Activated CD4-positive, alpha-beta T cell treated with anti-CD3 and anti-CD28 coated beads for 36 hours (primary cell): Measurements from ENCODE around the gene ZNF593OS. TPM values are rescaled to one million over a fixed set of nuclear protein-coding genes. Genes with fewer than 3 reads are reported as not detected.
A peak's percentile ranks its signal among the peaks of the same experiment; 100 is the strongest.

ENCODE experiments used
- ATAC-seq: fragments of 200-7000 bp; cut with Tn5 transposase; one replicate; pipeline ENCODE4 v1.10.0; 2021; ENCODE audit warnings: mild to moderate bottlenecking, moderate library complexity
- CTCF ChIA-PET: fragments of 350-600 bp; sonication (Branson Sonifier 250); formaldehyde crosslinking; loops from one replicate; lab custom pipeline; 2021; ENCODE audit warnings: antibody characterized with exemption; lab: Charles Lee
- POLR2A ChIA-PET: fragments of 350-600 bp; sonication (Branson Sonifier 250); formaldehyde crosslinking; loops from one replicate; lab custom pipeline; 2021; ENCODE audit warnings: antibody characterized with exemption, inconsistent platforms; lab: Charles Lee
- DNase-seq: peaks from one replicate; pipeline ENCODE4 v3.0.0-alpha.2; 2020
- H3K27ac Mint-ChIP-seq: one replicate; pipeline ENCODE4 v1.8.0; 2021; ENCODE audit warnings: mixed read lengths
- H3K27me3 Mint-ChIP-seq: one replicate; pipeline ENCODE4 v1.8.0; 2021; ENCODE audit warnings: mixed read lengths
- H3K36me3 Mint-ChIP-seq: one replicate; pipeline ENCODE4 v1.8.0; 2021; ENCODE audit warnings: low read depth, mixed read lengths
- H3K4me1 Mint-ChIP-seq: one replicate; pipeline ENCODE4 v1.8.0; 2021; ENCODE audit warnings: mixed read lengths
- H3K4me3 Mint-ChIP-seq: one replicate; pipeline ENCODE4 v1.8.0; 2021; ENCODE audit warnings: mild to moderate bottlenecking, moderate library complexity, mixed read lengths
- H3K9me3 Mint-ChIP-seq: one replicate; pipeline ENCODE4 v1.8.0; 2021; ENCODE audit warnings: low read depth, mixed read lengths
- intact Hi-C, 2 experiments: fragments of 100-400 bp; cut with DNase I in 1 of 2; cut with micrococcal nuclease in 1 of 2; formaldehyde crosslinking; loops; one replicate each; pipeline versions ENCODE4 v1.14.2 to v1.15.1; 2022 to 2024; cut with DNase I, micrococcal nuclease
- total RNA-seq, 2 experiments: library from RNA; stranded (reverse); gene quantifications; one replicate each; pipeline ENCODE4 v1.2.3, GENCODE V29; 2021

Gene ZNF593OS
- total RNA-seq, 2 experiments from 2014 or later: not detected

DNA sequence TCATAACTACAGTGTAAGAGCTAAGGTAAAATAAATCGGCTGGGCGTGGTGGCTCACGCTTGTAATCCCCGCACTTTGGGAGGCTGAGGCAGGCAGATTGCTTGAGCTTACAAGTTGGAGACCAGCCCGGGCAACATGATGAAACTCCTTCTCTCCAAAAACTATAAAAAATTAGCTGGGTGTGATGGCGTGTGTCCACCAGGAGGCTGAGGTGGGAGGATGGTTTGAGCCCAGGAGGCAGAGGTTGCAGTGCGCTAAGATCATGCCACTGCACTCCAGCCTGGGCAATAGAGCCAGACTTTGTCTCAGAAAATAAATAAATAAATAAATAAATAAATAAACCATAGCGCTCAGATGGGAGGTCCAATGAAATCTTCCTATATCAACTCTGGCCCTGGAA lies 29.5 kb downstream of the ZNF593OS start:
- Mint-ChIP-seq H3K27me3 (peaks cover 2% of the 10 kb centered on the region), H3K4me3 (no peak overlapping the region), H3K27ac (no peak overlapping the region), H3K9me3 (no peaks in the 10 kb centered on the region), H3K4me1 (peaks cover 15% of the 10 kb centered on the region), H3K36me3 (no peaks in the 10 kb centered on the region)
- ChIA-PET POLR2A (interaction anchor here (0.6 to 1.3 kb wide), 3 partner anchors 16 to 169 kb away, joined by 3 read pairs; no protein-coding TSS in a partner anchor), CTCF (interaction anchor here (1.0 to 8.3 kb wide), 10 partner anchors 9 to 252 kb away, joined by 3 to 187 read pairs (median 3); partner anchors contain the start of gene PDIK1L)
- intact Hi-C loops: no loop called here
- ATAC-seq: no peak
- no peak for DNase-seq

DNA sequence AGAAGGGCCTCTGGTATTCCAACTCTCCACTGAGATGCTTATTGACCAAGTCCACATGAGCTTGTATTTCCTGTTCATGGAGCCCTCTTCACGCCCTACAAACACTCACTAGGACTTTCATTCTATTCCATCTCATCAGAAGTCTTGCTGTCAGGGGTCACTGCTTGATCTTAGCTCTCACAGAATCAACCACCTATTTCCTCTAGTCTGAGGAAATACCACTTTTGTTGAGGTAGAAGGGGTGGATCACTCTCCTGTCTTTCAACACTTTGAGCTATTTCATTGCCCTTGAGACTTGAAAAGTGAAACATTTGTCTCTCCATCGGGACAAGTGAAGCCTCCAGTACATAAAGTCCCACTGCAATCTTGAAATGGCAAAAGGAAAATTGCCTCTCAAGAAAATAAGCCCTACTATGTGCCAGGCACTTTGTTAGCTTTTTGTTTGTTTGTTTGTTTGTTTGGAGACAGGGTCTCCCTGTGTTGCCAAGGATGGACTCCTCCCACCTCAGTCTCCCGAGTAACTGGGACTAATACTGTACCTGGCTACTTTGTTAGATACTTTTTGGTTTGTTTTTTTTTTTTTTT lies 32.6 kb downstream of the ZNF593OS start:
- Mint-ChIP-seq H3K27me3 (no peaks in the 10 kb centered on the region), H3K4me1 (peaks cover 9% of the 10 kb centered on the region), H3K27ac (no peak overlapping the region), H3K4me3 (no peak overlapping the region), H3K9me3 (no peaks in the 10 kb centered on the region), H3K36me3 (no peaks in the 10 kb centered on the region)
- ChIA-PET CTCF (interaction anchor here (0.8 to 2.9 kb wide), 13 partner anchors 9 to 96 kb away, joined by 3 to 9 read pairs (median 3); no protein-coding TSS in a partner anchor), POLR2A (interaction anchor here (0.5 to 0.6 kb wide), 2 partner anchors 13 to 26 kb away, joined by 3 read pairs; no protein-coding TSS in a partner anchor)
- intact Hi-C loops: no loop called here
- ATAC-seq: no peak
- DNase-seq: no peak

DNA sequence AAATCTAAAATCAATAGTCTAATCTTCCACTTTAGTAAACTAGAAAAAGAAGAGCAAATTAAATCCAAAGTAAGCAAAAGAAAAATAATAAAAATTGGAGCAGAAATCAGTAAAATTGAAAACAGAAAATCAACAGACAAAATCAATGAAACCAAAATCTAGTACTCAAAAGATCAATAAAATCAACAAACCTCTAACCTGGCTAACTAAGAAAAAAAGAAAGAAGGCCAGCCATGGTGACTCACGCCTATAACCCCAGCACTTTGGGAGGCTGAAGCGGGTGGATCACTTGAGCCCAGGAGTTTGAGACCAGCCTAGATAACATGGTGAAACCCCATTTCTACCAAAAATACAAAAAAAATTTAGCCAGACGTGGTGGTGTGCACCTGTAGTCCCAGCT lies 37.2 kb downstream of the ZNF593OS start:
- ChIA-PET POLR2A (no interaction called here), CTCF (no interaction called here)
- Mint-ChIP-seq H3K36me3 (no peaks in the 10 kb centered on the region), H3K4me1 (peaks cover 9% of the 10 kb centered on the region), H3K27me3 (no peaks in the 10 kb centered on the region), H3K9me3 (no peaks in the 10 kb centered on the region), H3K4me3 (no peak overlapping the region), H3K27ac (no peak overlapping the region)
- ATAC-seq (no peak), DNase-seq (no peak)
- intact Hi-C loops: no loop called here

DNA sequence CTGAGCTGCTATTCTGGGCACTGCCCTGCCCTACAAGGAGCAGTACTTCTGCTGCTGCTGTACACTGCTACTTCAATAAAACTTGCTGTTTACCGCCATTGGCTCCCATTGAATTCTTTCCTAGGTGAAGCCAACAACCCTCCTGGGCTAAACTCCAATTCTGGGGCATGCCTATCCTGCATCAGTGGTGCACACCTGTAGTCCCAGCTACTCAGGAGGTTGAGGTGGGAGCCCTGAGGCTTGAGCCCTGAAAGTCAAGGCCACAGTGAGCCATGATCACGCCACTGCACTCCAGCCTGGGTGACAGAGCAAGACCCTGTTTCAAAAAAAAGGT lies 38.8 kb downstream of the ZNF593OS start:
- POLR2A ChIA-PET: no interaction called here
- H3K27me3 Mint-ChIP-seq: no peaks in the 10 kb centered on the region
- CTCF ChIA-PET: interaction anchor here (1.2 to 2.2 kb wide), 2 partner anchors 10 to 12 kb away, joined by 3 to 9 read pairs; no protein-coding TSS in a partner anchor

DNA sequence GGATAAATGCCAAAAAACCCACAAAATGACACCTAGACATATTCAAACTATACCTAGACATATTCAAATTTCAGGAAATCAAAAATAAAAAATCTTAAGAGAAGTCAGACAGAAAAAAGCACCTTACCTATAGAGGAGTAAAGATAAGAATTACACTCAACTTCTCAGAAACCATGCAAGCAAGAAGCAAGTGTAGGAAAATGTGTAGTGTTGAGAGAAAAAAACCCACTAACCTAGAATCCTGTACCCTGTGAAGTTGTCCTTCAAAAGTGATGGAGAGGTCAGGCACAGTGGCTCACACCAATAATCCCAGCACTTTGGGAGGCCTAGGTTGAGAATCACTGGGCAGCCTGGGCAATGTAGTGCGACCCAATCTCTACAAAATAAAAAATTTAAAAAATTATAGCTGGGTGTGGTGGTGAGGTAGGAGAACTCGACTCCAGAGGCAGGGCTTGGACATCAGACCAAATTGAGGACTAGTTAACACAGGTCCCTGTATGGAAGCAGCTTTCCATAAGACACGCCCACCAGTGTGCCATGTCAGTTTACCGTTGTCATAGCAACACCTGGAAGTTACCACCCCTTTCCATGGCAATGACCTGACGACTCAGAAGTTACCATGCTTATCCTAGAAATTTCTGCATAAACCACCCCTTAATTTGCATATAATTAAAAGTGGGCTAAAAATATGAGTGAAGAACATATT lies 39.4 kb downstream of the ZNF593OS start:
- intact Hi-C loops: no loop called here
- peak; percentile 44 for ATAC-seq
- CTCF ChIA-PET: interaction anchor here (1.2 to 2.2 kb wide), 2 partner anchors 10 to 13 kb away, joined by 3 to 9 read pairs; no protein-coding TSS in a partner anchor
- Mint-ChIP-seq H3K27ac (no peak overlapping the region), H3K36me3 (no peaks in the 10 kb centered on the region), H3K27me3 (no peaks in the 10 kb centered on the region), H3K4me3 (no peak overlapping the region), H3K4me1 (peaks cover 15% of the 10 kb centered on the region), H3K9me3 (no peaks in the 10 kb centered on the region)
- POLR2A ChIA-PET: no interaction called here
- no peak for DNase-seq

More for the DNA sequence above, 38.8 kb downstream of the ZNF593OS start:
- intact Hi-C loops: no loop called here
- no peaks in the 10 kb centered on the region for H3K36me3 Mint-ChIP-seq
- peaks cover 10% of the 10 kb centered on the region for H3K4me1 Mint-ChIP-seq
- ATAC-seq: no peak
- H3K9me3 Mint-ChIP-seq: no peaks in the 10 kb centered on the region
- H3K4me3 Mint-ChIP-seq: no peak overlapping the region
- DNase-seq: no peak
- H3K27ac Mint-ChIP-seq: no peak overlapping the region

DNA sequence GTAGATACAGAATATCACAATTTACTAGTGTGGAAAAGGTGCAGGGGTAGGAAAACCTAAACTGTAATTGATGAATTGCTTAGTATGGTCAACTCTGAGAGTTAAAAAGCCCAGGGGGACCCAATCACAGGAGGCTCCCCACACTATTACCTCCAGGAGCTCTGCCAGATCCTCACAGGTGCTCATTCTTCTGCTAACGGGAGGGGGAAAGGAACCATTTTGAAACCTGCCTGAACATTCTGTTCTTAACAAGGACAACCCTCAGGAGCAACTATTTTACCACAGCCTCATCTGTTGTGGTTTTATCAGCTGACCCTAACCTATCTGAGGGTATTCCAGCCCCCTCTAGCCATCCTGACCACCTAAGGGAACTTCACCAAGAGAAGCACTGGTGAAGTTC lies 40.9 kb downstream of the ZNF593OS start:
- Mint-ChIP-seq H3K4me3 (no peak overlapping the region), H3K9me3 (no peaks in the 10 kb centered on the region), H3K27ac (no peak overlapping the region), H3K4me1 (peaks cover 30% of the 10 kb centered on the region), H3K27me3 (no peaks in the 10 kb centered on the region), H3K36me3 (no peaks in the 10 kb centered on the region)
- DNase-seq (no peak), ATAC-seq (no peak)
- CTCF ChIA-PET: interaction anchor here (11.1 kb wide), 1 partner anchor 13 kb away, joined by 134 read pairs; no protein-coding TSS in a partner anchor
- intact Hi-C loops: no loop called here
- POLR2A ChIA-PET: no interaction called here

DNA sequence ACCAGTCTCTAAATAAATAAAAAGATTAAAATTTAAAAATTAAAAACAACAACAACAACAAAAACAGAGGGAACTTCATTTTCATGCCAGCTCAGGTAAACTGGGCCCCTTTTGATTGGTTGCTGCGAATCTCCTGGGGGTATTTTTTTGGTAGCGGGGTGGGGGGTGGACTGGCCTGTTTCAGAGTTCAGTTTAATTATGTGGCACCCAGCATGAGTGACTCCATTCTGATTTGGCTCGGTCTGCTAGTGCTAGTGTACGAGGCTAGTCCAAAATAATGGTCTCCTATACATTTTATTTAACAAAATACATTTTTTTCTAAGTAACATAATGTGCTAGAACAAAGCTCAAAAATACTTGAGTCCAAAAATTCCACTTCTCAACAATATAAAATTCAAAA lies 41.9 kb downstream of the ZNF593OS start:
- Mint-ChIP-seq H3K27ac (no peak overlapping the region), H3K27me3 (no peaks in the 10 kb centered on the region), H3K4me1 (peaks cover 37% of the 10 kb centered on the region), H3K4me3 (no peak overlapping the region), H3K9me3 (no peaks in the 10 kb centered on the region), H3K36me3 (no peaks in the 10 kb centered on the region)
- ChIA-PET POLR2A (no interaction called here), CTCF (interaction anchor here (0.6 to 11.1 kb wide), 7 partner anchors 8 to 1984 kb away, joined by 3 to 134 read pairs (median 3); no protein-coding TSS in a partner anchor)
- ATAC-seq (no peak), DNase-seq (no peak)
- intact Hi-C loops: loop anchor here in 1 of 2 experiments (5.0 kb wide), 1 partner anchor 697 kb away; the partner anchor contains the start of gene MACO1

DNA sequence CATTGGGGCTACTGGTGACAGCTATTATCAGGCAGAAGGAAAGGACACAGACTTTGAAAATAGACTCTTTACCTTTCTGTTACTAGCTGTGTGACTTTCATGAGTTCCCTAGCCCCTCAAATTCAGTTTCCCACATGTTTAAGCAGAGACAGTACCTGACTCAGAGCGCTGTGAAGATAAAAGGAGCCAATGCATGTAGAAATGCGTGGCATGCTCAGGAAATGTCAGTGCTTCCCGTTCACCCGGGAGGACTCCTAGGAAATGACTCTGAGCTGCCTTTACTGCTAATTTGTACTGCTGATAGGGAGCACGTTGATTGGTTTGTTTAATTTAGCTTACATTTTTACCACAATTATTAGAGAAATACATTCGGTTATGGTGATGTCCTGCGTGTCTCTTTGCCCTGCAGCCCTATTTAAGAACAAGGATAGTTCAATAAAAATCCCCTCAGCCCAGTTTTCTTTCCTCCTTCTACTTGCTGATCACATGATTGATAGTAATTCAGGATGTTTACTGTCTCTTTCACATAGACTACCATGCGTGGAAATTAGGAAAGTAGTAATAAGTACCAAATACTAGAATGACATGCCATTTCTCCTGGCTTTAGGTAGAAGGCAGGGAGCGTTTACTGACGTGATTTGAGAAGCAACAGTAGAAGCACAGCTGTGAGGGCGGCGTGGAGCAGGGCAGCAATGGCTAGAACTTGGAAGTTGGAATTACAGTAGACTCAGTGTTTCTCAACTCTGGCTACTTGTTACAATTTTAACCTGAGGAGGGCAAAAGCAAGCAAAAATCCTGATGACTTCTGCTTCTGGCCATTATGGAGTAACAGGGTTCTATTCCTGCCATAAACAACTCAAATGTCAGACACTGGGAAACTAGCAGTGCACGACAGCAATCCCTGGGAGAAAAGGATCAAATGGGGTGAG lies 44.1 kb downstream of the ZNF593OS start:
- peaks cover 4% of the 10 kb centered on the region for H3K36me3 Mint-ChIP-seq
- ATAC-seq: peak; percentile 25
- peak overlapping the region; percentile 58 for H3K4me3 Mint-ChIP-seq
- H3K27ac Mint-ChIP-seq: peak overlapping the region; percentile 79
- H3K4me1 Mint-ChIP-seq: peaks cover 52% of the 10 kb centered on the region
- peak; percentile 29 for DNase-seq
- intact Hi-C loops: loop anchor here in 1 of 2 experiments (5.0 kb wide), 1 partner anchor 695 kb away; the partner anchor contains the start of gene MACO1
- H3K27me3 Mint-ChIP-seq: no peaks in the 10 kb centered on the region
- ChIA-PET POLR2A (interaction anchor here (0.8 kb wide), 1 partner anchor 59 kb away, joined by 3 read pairs; no protein-coding TSS in a partner anchor), CTCF (interaction anchor here (0.6 to 11.1 kb wide), 10 partner anchors 9 to 194 kb away, joined by 3 to 134 read pairs (median 4); no protein-coding TSS in a partner anchor)
- H3K9me3 Mint-ChIP-seq: no peaks in the 10 kb centered on the region

DNA sequence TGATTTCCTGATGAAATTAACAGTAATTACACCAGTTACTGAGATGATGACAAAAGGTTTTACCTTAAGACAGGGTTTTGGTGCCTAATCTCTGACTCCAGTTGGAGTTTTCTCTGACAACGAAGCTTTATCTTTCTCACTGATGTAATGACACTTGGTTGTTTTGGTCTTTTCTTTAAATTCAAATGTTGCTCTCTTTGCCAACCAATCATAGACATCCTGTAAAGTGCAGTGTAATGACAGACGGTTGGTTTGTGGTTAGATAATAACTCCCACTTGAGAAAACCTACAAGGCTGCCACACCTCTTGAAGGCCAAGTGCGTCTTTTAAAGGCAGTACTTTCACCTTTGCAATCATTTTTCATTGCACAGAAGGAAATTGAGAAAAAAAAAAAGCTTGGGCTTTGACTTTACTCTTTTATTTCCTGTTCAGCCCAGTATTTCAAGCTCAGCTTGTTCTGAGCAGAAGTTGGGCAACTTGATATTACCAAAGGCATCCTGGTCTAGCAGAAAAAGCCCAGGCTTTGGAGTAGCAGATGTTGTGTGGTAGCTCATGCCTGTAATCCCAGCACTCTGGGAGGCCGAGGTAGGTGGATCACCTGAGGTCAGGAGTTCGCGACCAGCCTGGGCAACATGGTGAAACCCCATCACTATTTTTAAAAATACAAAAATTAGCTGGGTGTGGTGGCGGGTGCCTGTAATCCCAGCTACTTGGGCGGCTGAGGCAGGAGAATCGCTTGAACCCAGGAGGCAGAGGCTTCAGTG lies 45.1 kb downstream of the ZNF593OS start:
- Mint-ChIP-seq H3K27ac (peak overlapping the region; percentile 86), H3K4me1 (peaks cover 51% of the 10 kb centered on the region), H3K36me3 (peaks cover 10% of the 10 kb centered on the region), H3K9me3 (no peaks in the 10 kb centered on the region), H3K27me3 (no peaks in the 10 kb centered on the region), H3K4me3 (peak overlapping the region; percentile 58)
- peak; percentile 88 for ATAC-seq
- DNase-seq: peak; percentile 52
- CTCF ChIA-PET: interaction anchor here (0.6 to 11.1 kb wide), 15 partner anchors 8 to 231 kb away, joined by 3 to 134 read pairs (median 4); no protein-coding TSS in a partner anchor
- POLR2A ChIA-PET: interaction anchor here (0.6 to 1.0 kb wide), 8 partner anchors 12 to 1643 kb away, joined by 3 to 6 read pairs (median 3); partner anchors contain the start of gene GPATCH3
- intact Hi-C loops: loop anchor here (1.0 to 5.0 kb wide), 4 partner anchors 14 to 694 kb away; partner anchors contain the start of genes MACO1 (in 1 of the 2) and PDIK1L (in 1 of the 2)

DNA sequence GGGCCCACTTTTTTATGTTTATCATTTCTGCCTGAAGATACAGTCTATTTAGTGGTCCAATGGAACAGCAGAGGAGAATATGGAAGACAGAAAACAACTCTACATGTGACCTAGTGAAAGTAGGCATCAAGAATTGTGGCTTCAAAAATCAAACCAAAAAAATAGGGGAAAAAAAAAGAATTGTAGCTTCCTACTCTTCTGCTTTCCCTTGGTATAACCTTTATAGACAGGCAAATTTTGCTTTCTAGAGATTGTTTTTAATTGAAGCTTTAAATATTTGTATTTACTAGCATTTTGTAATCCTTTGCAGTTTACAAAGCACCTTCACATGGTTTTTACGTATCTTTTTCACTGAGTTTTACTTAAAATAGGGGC lies 45.7 kb downstream of the ZNF593OS start:
- intact Hi-C loops: loop anchor here (1.0 to 5.0 kb wide), 4 partner anchors 14 to 694 kb away; partner anchors contain the start of genes MACO1 (in 1 of the 2) and PDIK1L (in 1 of the 2)
- ChIA-PET POLR2A (interaction anchor here (0.6 to 1.0 kb wide), 7 partner anchors 13 to 1642 kb away, joined by 3 to 6 read pairs (median 3); partner anchors contain the start of gene GPATCH3), CTCF (interaction anchor here (0.9 to 11.1 kb wide), 10 partner anchors 13 to 230 kb away, joined by 3 to 134 read pairs (median 4); no protein-coding TSS in a partner anchor)
- peaks cover 51% of the 10 kb centered on the region for H3K4me1 Mint-ChIP-seq
- no peaks in the 10 kb centered on the region for H3K9me3 Mint-ChIP-seq
- no peak for ATAC-seq
- peak overlapping the region; percentile 86 for H3K27ac Mint-ChIP-seq
- no peak for DNase-seq
- peaks cover 10% of the 10 kb centered on the region for H3K36me3 Mint-ChIP-seq
- peak overlapping the region; percentile 58 for H3K4me3 Mint-ChIP-seq
- H3K27me3 Mint-ChIP-seq: no peaks in the 10 kb centered on the region
